COR-L47 (cell line): ENCODE results near the gene CLEC19A.

ENCODE experiments used
- DNase-seq: peaks from one replicate; lab custom pipeline; 2025; lab: John Stamatoyannopoulos, UW

Gene CLEC19A

DNA sequence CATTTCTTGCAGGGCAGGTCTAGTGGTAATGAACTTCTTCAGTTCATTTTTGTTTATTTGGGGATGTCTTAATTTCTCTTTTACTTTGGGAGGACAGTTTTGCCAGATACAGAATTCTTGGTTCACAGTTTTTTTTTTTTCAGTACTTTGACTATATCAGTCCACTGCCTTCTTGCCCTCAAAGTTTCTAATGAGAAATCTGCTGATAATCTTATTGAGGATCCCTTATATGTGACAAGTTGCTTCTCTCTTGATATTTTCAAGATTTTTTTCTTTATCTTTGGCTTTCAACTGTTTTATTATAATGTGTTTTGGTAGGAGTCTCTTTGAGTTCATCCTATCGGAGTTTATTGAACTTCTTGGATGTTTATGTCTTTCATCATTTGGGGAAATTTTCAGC, 42.8 kb downstream of the CLEC19A start:
- no peak for DNase-seq

DNA sequence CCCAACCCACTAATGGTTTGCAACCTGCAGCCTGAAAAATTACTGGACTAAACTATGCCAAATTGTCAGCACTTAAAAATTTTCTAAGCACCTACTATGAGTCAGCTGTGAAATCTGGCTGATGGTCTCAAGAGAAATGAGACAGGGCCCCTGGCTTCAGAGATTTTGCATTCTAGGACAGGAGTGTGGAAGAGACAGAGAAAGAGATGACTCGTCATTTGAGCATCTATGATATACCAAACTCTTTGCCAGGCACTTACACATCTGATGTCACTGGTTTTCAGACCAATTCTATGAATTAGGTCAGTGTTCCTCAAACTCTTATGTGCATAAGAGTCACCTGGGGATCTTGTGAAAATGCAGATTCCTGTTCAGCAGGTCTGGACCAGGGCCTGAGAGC, 44.4 kb downstream of the CLEC19A start:
- no peak for DNase-seq

DNA sequence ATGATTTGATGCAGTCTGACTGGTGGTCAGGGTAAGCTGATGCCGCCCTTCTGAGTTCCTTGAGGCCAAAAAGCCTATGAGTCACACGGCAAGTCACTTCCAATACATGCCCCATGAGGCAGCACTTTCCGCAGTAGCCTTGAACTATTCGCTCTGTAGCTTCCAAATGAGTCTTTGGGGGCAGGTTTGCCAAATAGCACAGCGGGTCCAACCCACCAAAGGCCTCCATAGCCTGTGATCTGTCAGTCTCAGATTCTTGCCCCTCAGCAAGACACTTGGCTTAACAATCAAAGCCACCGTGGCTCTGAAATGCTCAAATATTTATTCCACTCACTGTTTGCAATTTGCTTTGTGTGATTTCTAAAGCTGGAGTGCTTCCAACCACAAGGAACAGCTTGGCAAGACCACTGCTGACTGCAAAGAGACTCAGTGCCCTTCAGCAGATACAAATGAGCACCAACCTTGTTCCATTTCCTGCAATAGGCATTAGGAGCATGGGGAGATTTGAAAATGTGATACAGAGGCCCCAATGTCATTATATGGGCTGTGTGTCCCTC, 45.4 kb downstream of the CLEC19A start:
- DNase-seq = no peak

GRCh38 chr16:19331794-19332193, 46.3 kb downstream of the CLEC19A start:
- DNase-seq = no peak

- DNase-seq = no peak
These were observed 52.8 kb downstream of the CLEC19A start for GRCh38 chr16:19338335-19338734.

GRCh38 chr16:19344224-19344801, 58.8 kb downstream of the CLEC19A start:
- DNase-seq = no peak

- DNase-seq = no peak
These were observed 59.4 kb downstream of the CLEC19A start for GRCh38 chr16:19344980-19345379.

DNA sequence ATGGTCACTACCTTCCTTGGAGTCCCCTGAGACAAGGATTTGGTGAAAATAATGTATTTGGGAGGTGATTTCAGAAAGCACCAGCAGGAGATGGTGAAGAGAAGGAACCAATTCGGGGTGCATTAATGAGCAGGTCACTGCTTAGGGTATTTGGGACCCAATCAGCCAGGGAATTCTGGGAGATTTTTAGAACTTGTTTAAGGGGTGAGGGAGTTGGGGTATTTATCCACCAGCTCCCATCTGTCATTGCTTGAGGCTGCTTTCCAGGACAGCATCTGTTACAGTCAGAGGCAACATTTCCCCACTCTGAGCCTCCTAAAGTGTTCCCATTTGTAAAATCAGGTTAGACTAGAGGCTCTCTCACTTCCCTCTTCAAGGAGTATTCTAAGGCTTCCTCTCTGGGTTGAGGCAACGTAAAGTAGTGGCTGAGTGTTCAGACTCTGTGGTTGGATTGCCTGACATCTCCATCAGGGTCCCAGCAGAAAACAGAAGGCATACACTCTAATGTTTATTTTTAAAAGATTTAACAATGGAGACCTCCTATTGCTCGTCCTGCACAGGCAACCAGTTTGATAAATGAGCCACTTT, 60.9 kb downstream of the CLEC19A start:
- DNase-seq = no peak

DNA sequence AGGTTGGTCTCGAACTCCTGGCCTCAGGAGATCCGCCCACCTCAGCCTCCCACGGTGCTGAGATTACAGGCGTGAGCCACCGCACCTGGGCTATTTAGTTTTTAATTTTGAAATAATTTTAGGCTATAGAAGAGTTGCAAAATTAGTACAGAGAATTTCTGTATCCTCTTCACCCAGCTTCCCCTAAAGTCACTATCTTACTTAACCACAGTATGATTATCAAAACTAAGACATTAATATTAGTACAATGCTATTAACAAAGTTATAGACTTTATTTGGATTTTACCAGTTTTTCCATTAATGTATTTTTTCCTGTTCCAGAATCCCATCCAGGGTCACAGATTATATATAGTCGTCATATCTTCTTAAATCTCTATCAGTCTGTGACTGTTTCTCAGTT, 62.6 kb downstream of the CLEC19A start:
- DNase-seq = no peak

DNA sequence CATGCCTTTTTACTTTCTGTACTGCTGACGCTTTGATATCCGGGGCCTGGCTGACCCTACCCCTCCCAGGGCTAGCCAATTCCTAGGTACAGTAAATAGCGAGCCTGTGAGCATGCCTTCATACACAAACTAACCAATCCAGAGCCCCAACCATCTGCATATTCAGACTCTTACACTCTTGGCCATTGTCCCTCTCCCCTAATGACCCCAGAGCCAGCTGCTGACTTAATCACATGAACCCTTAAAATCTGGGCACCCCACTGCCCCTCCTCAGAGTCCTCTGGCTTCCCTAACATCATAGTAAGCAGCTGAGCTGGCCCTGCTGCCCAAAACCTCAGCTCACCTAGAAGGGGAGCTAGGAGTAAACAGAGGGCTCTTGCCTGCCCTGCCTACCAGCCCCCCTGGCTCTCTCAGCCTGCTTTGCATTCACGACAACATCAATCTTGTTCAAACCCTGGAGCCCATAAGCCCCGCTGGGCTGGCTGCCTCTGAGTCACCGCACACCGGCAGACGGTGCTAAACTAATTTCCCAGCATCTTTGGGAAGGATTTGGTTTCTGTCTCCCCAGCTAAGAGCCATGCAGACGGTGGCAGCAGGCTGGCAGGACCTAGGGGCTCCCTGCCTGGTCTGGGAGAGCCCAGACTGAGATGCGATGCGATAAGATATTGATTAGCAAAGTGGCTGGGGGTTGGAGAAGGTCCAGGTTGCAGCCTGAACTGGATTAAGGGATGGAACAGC, 63.2 kb downstream of the CLEC19A start:
- no peak for DNase-seq

DNA sequence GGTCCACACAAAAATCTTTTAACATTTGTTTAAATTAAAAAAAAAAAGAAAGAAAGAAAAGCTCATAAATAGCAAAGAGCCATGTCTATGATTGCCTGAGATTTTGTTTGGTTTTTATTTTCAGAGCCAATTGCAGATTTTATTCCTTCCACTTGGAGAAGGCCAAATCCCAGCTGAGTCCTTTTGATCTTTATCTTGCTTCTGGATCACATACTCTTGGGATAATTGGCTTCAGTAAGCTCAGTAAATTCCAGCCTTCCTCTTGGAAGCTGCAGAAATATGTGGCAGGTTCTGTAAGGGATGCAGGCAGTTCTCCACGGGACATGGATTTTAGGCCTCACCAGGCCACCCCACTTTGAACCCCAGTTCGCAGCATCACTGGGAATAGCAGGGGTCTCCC, 68.8 kb downstream of the CLEC19A start:
- no peak for DNase-seq

DNA sequence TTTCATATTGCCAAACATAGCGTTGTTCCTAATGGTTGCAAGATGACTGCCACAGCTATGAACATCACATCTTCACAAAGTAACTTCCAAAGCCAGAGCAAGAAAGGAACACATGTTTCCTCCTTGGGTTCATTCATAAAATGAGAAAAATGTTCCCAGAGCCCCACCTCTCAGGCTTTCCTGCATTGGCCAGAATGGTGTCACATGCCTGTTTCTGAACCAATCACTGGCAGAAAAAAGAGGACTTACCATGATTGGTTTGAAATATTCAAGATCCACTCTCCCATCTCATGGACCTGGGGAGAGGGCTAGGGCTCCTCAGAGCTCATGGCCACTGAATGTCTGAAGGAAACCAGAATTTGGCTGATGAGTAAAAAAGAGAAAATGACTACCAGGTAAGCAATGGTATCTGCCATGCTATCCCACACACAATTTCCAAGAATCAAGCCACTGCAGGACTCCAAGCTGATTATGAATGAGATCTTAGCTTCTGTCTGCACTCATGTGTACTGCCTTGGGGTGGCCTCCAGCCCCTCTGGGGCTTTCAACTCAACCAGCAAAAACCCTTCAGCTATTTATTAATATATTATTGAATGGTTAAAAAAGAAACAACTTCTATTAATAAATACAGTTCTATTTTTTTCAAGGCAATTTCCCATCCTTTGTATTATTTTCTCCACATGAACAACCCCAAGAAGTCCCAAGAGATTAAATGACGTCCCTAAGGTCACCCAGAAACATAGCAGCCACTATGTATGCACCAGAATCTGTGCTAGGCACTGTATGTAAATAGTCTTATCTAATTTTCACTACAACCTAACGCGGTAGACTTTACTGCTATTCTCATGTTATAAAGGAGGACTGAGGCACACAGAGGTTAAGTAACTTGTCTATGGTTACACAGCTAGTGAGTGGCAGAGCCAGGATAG, 70.8 kb downstream of the CLEC19A start:
- no peak for DNase-seq

GRCh38 chr16:19359556-19359955, 74.0 kb downstream of the CLEC19A start:
- DNase-seq = no peak
